ENCODE data around the gene SLC7A5. TPM values are rescaled to one million over a fixed set of nuclear protein-coding genes. Genes with fewer than 3 reads are reported as not detected.

The SLC7A5 gene
- total and polyA plus RNA-seq, 8 donors = 9.6 to 35.0 (median 11.1) TPM

DNA sequence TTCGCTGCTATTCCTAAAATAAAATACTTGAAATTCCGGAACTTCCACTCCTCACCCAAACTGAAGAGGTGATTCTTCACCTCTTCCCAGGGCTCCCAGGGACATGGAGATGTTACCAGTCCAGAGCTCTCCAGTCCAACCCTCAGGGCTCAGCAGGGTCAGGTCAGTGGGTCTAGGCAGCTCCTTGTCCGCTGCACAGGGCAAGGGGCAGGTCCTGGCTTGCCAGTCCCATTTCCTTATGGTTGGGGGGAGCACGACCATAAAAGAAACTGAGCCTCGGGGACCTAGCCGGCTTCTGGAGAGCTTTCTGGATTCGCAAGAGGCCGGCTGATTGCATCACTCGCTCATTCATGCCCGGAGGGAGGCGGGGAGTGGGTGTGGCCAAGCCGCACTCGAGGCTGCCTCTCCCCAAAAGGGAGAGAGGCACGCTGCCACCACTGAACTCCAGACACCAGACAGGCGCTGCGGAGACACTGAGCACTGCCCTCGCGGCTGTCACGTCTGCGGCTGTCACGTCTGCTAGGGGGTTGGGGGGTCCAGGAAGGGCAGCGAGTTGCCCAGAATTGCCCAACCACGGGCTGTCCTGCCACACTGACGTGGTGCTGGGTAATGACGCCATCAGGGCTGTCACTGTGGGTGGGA is 15.8 kb downstream of the SLC7A5 start:
- peaks cover 0 to 23% of the 10 kb centered on the region in 2 donors for H3K36me3 ChIP-seq
- H3K27me3 ChIP-seq = no peaks in the 10 kb centered on the region
- peak overlapping the region; percentile 21 to 30 for H3K4me3 ChIP-seq
- no peaks in the 10 kb centered on the region for H3K9me3 ChIP-seq
- intact Hi-C loops (cut with DNase I) = no loop called here
- TF ChIP-seq, protein P1, sequence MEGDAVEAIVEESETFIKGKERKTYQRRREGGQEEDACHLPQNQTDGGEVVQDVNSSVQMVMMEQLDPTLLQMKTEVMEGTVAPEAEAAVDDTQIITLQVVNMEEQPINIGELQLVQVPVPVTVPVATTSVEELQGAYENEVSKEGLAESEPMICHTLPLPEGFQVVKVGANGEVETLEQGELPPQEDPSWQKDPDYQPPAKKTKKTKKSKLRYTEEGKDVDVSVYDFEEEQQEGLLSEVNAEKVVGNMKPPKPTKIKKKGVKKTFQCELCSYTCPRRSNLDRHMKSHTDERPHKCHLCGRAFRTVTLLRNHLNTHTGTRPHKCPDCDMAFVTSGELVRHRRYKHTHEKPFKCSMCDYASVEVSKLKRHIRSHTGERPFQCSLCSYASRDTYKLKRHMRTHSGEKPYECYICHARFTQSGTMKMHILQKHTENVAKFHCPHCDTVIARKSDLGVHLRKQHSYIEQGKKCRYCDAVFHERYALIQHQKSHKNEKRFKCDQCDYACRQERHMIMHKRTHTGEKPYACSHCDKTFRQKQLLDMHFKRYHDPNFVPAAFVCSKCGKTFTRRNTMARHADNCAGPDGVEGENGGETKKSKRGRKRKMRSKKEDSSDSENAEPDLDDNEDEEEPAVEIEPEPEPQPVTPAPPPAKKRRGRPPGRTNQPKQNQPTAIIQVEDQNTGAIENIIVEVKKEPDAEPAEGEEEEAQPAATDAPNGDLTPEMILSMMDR (IDR thresholded peaks at IDR 0.05) = no peak
- peak; percentile 90 for ATAC-seq
- H3K27ac ChIP-seq = peak overlapping the region; percentile 69 to 77
- peak; percentile 84 to 98 (median 95) for DNase-seq
- peaks cover 8 to 67% of the 10 kb centered on the region in 2 donors for H3K4me1 ChIP-seq

DNA sequence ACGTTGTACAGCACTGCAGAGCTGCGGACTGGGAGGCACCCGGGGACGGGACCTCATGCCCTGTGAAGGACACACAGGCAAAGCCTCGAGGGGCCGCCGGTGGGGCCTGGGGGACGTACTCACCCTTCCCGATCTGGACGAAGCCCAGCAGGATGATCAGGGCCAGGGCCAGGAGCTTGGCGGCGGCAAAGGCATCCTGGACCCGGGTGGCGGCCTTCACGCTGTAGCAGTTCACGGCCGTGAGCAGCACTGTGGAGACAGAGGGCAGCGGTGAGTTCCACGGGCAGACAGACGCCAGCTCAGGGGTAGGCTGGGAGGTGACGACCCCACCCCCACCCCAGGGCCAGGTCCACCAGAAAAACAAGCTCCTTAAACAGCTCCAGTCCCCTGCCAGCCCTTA is 17.7 kb downstream of the SLC7A5 start:
- ATAC-seq (no peak), DNase-seq (peak in 1 of 4 donors; percentile 74)
- TF ChIP-seq, protein P1 (IDR thresholded peaks at IDR 0.05) = no peak
- intact Hi-C loops (cut with DNase I) = no loop called here
- peaks cover 0 to 37% of the 10 kb centered on the region in 2 donors for H3K36me3 ChIP-seq
- no peak overlapping the region for H3K4me3 ChIP-seq
- H3K27ac ChIP-seq = no peak overlapping the region
- H3K9me3 ChIP-seq = no peaks in the 10 kb centered on the region
- peaks cover 8 to 58% of the 10 kb centered on the region in 2 donors for H3K4me1 ChIP-seq
- H3K27me3 ChIP-seq = no peaks in the 10 kb centered on the region

DNA sequence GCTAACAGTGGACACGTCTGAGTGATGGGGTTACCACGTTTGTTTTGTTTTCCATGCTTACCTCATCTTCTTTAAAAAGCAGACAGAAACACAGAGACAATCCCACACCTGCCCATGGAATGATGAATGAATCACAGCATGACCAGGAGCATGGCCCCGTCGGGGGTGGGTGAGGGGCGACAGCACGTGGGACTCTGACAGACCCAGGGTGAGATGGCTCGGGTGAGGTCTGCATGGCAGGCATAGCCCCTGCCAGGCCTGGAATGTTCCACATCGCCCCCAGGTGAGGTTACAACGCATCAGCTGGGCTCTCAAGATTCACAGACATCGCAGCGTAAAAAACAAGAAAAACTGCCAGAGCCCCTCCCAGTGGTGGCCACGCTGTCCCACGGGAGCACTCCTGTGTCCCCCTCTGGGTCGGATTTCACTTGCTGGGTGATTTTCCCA is 18.1 kb downstream of the SLC7A5 start:
- TF ChIP-seq, protein P1 (IDR thresholded peaks at IDR 0.05) = no peak
- Histone ChIP-seq H3K27me3 (no peaks in the 10 kb centered on the region), H3K4me1 (peaks cover 8 to 53% of the 10 kb centered on the region in 2 donors), H3K9me3 (no peaks in the 10 kb centered on the region), H3K4me3 (no peak overlapping the region), H3K36me3 (peaks cover 0 to 37% of the 10 kb centered on the region in 2 donors), H3K27ac (no peak overlapping the region)
- DNase-seq = no peak
- intact Hi-C loops (cut with DNase I) = no loop called here
- no peak for ATAC-seq

DNA sequence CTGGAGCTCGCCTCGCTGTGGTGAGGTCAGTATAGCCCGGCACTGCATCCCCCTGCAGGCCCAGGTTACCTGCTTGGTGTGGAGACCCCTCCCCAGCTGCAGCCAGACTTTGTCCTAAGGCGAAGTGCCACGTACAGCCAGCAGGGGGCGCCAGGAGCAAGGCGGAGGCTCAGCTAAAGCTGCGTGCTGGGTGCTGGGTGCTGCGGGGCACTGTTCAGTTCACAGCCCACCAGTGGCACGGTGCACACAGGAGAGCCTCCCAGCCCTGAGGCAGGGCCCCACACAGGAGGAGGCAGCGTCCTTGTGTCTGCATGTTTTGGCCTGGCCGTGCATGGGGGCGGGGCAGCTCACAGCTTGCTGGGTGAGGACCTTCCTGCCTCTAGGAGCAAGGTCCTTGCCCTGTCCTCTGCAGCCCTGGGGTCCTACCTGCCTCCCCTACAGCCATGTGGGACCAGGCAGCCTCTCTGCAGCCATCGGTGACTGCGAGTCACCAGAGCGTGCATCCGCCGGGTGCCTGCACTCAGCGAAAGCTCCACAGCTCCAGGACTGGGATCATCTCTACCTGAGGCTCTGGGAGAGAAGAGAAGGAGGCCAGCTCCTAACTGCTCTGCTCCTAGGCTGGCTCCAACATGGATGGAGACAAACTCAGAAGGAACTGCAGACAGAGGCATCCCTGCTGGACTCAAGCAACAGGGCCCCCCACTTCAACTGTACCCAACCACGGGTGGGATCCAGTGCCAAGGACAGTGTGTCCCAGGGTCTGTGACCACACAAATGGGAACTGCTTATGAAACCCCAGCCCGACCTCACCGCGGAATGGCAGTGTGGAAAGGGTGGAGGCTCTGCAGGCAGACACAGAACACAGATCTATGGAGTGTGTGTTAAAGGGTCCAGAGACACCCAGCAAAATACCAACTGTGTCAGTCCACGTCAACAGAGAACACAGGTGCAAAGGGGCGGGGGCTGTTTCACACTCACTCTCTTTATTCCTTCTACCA is 19.0 kb downstream of the SLC7A5 start:
- H3K9me3 ChIP-seq = no peaks in the 10 kb centered on the region
- peak in 3 of 4 donors; percentile 60 to 96 (median 67) for DNase-seq
- H3K36me3 ChIP-seq = peaks cover 0 to 37% of the 10 kb centered on the region in 2 donors
- H3K4me1 ChIP-seq = peaks cover 8 to 45% of the 10 kb centered on the region in 2 donors
- TF ChIP-seq, protein P1 (IDR thresholded peaks at IDR 0.05) = peak; percentile 91 to 92
- no peaks in the 10 kb centered on the region for H3K27me3 ChIP-seq
- H3K27ac ChIP-seq = no peak overlapping the region
- intact Hi-C loops (cut with DNase I) = no loop called here
- H3K4me3 ChIP-seq = no peak overlapping the region
- peak; percentile 55 for ATAC-seq
